Pancreas (tissue), 10 donors: ENCODE data around the gene MGAM2. TPM values are rescaled to one million over a fixed set of nuclear protein-coding genes. Genes with fewer than 3 reads are reported as not detected.

Experiments used
- ATAC-seq, 4 donors: fragments of 200-7000 bp; cut with Tn5 transposase; one replicate each; pipeline versions ENCODE4 v1.8.0 to v1.9.1; 2020; ENCODE audit warnings: mild to moderate bottlenecking in 4 of 4, moderate library complexity in 4 of 4
- DNase-seq, 6 donors: peaks; one replicate each; pipeline ENCODE4 v3.0.0-alpha.2; 2020
- FAIRE-seq: peaks from 2 replicates; lab custom pipeline; 2012; peaks lifted over from hg19 to GRCh38; lab: Jason Lieb, UNC
- H3K27ac ChIP-seq, 4 donors: fragments of 200-600 bp; sonication (generic); 1 replicate in 3 of 4; 2 replicates in 1 of 4; pipeline versions ENCODE4 v1.5.0 to v1.8.0; 2020
- H3K27me3 ChIP-seq, 4 donors: fragments of 200-600 bp; one replicate each; pipeline ENCODE4 v1.8.0; 2021
- H3K36me3 ChIP-seq, 3 donors: fragments of 200-600 bp; sonication (generic) in 1 of 3; one replicate each; pipeline versions ENCODE4 v1.5.0 to v1.8.0; 2020 to 2021
- H3K4me1 ChIP-seq, 3 donors: fragments of 200-600 bp; one replicate each; pipeline ENCODE4 v1.8.0; 2021
- H3K4me3 ChIP-seq, 4 donors: fragments of 200-600 bp; sonication (generic) in 2 of 4; one replicate each; pipeline versions ENCODE4 v1.5.0 to v1.8.0; 2020 to 2021
- H3K9me3 ChIP-seq, 4 donors: fragments of 200-600 bp; one replicate each; pipeline ENCODE4 v1.8.0; 2021
- WGBS, 2 donors: extraction: QIAGEN DNeasy Blood & Tissue Kit; methylation state at CpG; one replicate each; pipeline ENCODE4 v1.1.7; 2013; 5-methylcytosine and 5-hydroxymethylcytosine counted together
- intact Hi-C, 3 donors: fragments of 100-400 bp; cut with DNase I; formaldehyde crosslinking; loops; one replicate each; pipeline versions ENCODE4 v1.11.1 to v1.14.2; 2022
- polyA plus RNA-seq, 2 donors: library from polyadenylated mRNA; stranded (reverse); fragments of 200-250 nt; gene quantifications; one replicate each; pipeline ENCODE4 v1.2.3, GENCODE V29; 2013
- total RNA-seq, 6 donors: library from RNA; stranded (reverse); fragmentation: NEBNext Ultra II Directional in 4 of 6; extraction: Animal tissue kit (Norgen Biotek cat#: 25700) in 4 of 6; gene quantifications; one replicate each; pipeline versions ENCODE4 v1.2.1 to v1.2.4, GENCODE V29; 2021 to 2023
- TF ChIP-seq, protein P1 (sequence below), 4 donors: fragments of 200-600 bp; sonication (generic) in 3 of 4; IDR thresholded peaks; one replicate each; pipeline versions ENCODE4 v1.5.0 to v1.8.0; 2021; ENCODE audit warnings: antibody characterized with exemption in 4 of 4
- donor health status: healthy with polysubstance abuse.
- donor health status: DM: no; HTN: no; CAD: no; lungs with moderate emphysema.
- donor health status: DM: no; HTN: no; CAD: no.
- donor health status: control.
- donor health status: control.
- donor health status: Bipolar disorder and iron deficiency.
- donor health status: DM: yes; HTN: yes; CAD: no.
- donor health status: DM: no; HTN: no; CAD: no.
- donor health status: DM: no; HTN: no; CAD: no.
- donor health status: DM: yes; HTN: yes; CAD: no.

MGAM2 gene
- 10 to 100 TPM in 2 of 6 donors, 1 to 10 TPM in 4; 8.9 to 28.3 (median 9.7) TPM for total RNA-seq
- polyA plus RNA-seq = 1 to 10 TPM; 1.3 to 4.1 TPM

DNA sequence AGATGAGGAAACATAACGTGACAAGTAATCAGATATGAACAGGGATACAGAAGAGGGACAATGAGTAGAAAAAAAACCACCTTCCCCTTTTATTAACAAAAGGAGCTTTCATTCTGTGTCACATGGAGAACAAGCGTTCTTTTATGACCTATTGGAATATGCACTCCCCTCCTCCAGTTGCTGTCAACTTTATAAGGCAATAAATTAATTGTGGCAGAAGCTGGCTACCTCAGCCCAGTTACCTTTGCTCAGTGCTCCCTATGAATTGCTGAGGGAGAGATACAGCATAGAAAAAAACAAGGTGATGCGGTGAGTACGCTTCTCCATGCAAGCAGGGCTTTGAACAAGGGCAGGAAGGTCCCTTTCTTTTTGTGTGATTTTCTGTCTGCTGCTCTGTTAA, at the start of gene MGAM2:
TSS of gene MGAM2 (plus strand) at position 220 of the 400 bp plus-strand sequence. CDS start 5,156 bp downstream, outside the sequence.
- 45 to 57% methylated on average over 4 of the region's 4 CpGs for WGBS, 2 donors

DNA sequence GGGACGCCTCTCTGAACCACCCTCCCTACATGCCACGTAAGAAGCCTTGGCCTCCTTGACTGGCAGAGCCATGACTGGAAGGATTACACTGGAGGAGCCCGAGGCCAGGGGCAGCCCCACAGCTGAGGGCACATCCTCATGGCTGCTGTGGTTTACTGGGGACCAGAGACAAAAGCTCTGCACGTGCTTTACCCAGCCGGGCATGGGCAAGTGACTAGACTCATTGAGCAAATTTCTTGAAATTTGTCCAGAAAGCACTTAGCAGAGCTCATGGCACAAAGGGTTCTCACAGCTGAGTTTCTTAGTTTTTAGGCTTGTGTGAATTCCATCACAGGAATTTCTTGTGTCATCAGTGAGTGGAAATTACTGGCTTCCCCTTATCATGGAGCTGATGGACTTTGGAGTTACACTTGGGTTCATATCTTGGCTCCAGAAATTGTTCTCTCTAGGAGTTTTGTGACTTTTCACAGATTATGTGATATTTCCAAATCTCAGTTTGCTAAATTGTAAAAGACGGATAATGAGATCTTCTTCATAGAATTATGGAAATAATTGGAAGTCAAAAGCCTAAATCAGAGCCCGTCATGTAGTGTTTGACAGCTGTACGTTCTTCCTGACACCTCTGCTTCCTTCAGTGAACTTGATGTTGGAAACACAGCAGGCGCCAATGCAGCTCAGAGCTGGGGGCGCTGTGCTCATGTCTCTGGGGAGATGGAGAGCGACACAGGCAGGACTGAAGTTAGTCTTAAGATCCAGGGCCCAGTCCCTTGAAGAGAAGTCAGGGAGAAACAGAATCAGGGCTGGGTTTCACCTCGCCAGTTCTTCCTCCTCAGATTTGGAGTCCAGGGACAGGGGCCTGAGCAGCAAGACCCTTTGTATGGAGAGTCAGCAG, 47.7 kb upstream of the MGAM2 start:
- no peak for FAIRE-seq

More for the DNA sequence above, at the start of gene MGAM2:
- H3K9me3 ChIP-seq = no peaks in the 10 kb centered on the region
- ATAC-seq = peak; percentile 73 to 86 (median 80)
- H3K27ac ChIP-seq = peak within 1 kb of the TSS in 2 of 4 donors; percentile 57 to 61
- H3K4me3 ChIP-seq = peak within 1 kb of the TSS in 3 of 4 donors; percentile 1 to 24 (median 14)
- FAIRE-seq = no peak
- no peaks in the 10 kb centered on the region for H3K27me3 ChIP-seq
- intact Hi-C loops = no loop called here
- H3K36me3 ChIP-seq = no peaks in the 10 kb centered on the region
- TF ChIP-seq, protein P1, sequence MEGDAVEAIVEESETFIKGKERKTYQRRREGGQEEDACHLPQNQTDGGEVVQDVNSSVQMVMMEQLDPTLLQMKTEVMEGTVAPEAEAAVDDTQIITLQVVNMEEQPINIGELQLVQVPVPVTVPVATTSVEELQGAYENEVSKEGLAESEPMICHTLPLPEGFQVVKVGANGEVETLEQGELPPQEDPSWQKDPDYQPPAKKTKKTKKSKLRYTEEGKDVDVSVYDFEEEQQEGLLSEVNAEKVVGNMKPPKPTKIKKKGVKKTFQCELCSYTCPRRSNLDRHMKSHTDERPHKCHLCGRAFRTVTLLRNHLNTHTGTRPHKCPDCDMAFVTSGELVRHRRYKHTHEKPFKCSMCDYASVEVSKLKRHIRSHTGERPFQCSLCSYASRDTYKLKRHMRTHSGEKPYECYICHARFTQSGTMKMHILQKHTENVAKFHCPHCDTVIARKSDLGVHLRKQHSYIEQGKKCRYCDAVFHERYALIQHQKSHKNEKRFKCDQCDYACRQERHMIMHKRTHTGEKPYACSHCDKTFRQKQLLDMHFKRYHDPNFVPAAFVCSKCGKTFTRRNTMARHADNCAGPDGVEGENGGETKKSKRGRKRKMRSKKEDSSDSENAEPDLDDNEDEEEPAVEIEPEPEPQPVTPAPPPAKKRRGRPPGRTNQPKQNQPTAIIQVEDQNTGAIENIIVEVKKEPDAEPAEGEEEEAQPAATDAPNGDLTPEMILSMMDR (IDR thresholded peaks at IDR 0.05) = no peak
- peak in 1 of 6 donors; percentile 16 for DNase-seq
- H3K4me1 ChIP-seq = no peaks in the 10 kb centered on the region

DNA sequence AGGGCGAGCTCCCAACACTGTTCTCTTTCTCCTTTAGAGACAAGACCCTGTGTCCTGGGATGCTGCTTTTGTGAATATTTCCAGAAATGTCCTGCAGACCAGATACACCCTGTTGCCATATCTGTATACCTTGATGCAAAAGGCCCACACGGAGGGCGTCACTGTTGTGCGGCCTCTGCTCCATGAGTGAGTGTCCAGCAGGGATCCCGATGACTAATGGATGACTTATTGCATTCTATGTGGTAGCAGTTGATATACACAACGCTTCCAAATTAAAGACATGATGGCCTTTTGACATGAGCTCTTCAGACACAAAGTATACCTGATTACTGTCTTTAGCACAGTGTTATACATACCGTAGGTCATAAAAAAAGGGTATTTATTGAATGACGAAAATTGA, 45.0 kb upstream of the MGAM2 start:
- FAIRE-seq = no peak
- WGBS, 2 donors = 89 to 90% methylated on average over 8 of the region's 8 CpGs
- Histone ChIP-seq H3K36me3 (no peaks in the 10 kb centered on the region), H3K9me3 (no peaks in the 10 kb centered on the region), H3K4me3 (no peak overlapping the region), H3K27ac (no peak overlapping the region), H3K27me3 (no peaks in the 10 kb centered on the region), H3K4me1 (no peaks in the 10 kb centered on the region)
- no peak for ATAC-seq
- TF ChIP-seq, protein P1 (IDR thresholded peaks at IDR 0.05) = no peak
- DNase-seq = no peak
- intact Hi-C loops = no loop called here

More for the DNA sequence above, 47.7 kb upstream of the MGAM2 start:
- no peak overlapping the region for H3K4me3 ChIP-seq
- H3K36me3 ChIP-seq = no peaks in the 10 kb centered on the region
- no peaks in the 10 kb centered on the region for H3K27me3 ChIP-seq
- intact Hi-C loops = no loop called here
- ATAC-seq (peak in 2 of 4 donors; percentile 31 to 47), DNase-seq (peak in 1 of 6 donors; percentile 22)
- 63 to 81% methylated on average over 12 of the region's 12 CpGs for WGBS, 2 donors
- no peaks in the 10 kb centered on the region for H3K9me3 ChIP-seq
- no peak overlapping the region for H3K27ac ChIP-seq
- TF ChIP-seq, protein P1 (IDR thresholded peaks at IDR 0.05) = no peak
- no peaks in the 10 kb centered on the region for H3K4me1 ChIP-seq

DNA sequence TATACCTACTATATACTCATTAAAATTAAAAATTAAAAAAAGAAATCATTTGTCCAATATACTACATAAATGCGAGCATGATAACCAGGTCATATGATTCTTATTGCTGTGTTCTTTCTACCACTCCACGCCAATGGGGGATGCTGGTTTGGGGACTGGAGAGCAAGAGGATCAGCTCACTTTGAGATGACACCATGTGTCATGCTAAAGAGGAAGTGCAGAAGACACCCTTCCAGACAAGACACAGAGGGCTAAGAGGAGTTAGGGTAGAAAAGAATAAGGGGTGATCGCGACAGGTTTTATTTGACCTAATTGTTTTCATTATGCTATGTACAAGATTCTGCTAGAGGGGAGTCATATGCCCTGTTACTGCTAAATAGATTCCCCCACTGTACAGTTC, 33.8 kb upstream of the MGAM2 start:
- no peak overlapping the region for H3K27ac ChIP-seq
- no peaks in the 10 kb centered on the region for H3K9me3 ChIP-seq
- DNase-seq (no peak), ATAC-seq (no peak), FAIRE-seq (no peak)
- H3K4me3 ChIP-seq = no peak overlapping the region
- no peaks in the 10 kb centered on the region for H3K4me1 ChIP-seq
- TF ChIP-seq, protein P1 (IDR thresholded peaks at IDR 0.05) = no peak
- no peaks in the 10 kb centered on the region for H3K36me3 ChIP-seq
- H3K27me3 ChIP-seq = no peaks in the 10 kb centered on the region
- intact Hi-C loops = no loop called here
- 92% methylated on average over 4 of the region's 4 CpGs for WGBS, 2 donors

DNA sequence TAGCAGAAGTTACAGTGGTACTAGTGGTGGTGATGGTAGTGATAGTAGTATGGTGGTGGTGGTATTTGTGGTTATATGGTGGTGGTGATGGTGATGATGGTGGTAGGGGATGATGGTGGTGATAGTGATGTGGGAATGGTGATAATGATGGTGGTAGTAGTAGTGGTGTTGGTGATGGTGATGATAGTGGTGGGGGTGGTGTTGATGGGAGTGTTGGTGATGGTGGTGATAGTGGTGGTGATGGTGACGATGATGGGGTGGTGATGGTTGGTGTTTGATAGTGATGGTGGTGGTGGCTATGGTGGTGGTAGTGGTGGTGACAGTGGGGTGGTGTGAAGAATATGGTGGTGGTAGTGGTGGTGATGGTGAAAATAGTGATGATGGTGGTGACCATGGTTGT, 27.9 kb upstream of the MGAM2 start:
- Histone ChIP-seq H3K4me1 (no peaks in the 10 kb centered on the region), H3K4me3 (no peak overlapping the region), H3K27me3 (no peaks in the 10 kb centered on the region), H3K27ac (no peak overlapping the region), H3K36me3 (no peaks in the 10 kb centered on the region), H3K9me3 (no peaks in the 10 kb centered on the region)
- 80 to 91% methylated on average over 1 of the region's 1 CpG for WGBS, 2 donors
- DNase-seq (no peak), ATAC-seq (no peak), FAIRE-seq (no peak)
- TF ChIP-seq, protein P1 (IDR thresholded peaks at IDR 0.05) = no peak
- intact Hi-C loops = no loop called here
